GM19438 (cell line): Measurements from ENCODE around the gene PTGDR.

Source experiments
- ATAC-seq: cut with Tn5 transposase; IDR thresholded peaks from one replicate; pipeline ENCODE4 v1.9.1; 2021; ENCODE audit warnings: low read depth; ENCODE audit not compliant: unreplicated experiment

The PTGDR gene

GRCh38 chr14:52307376-52307775 is 39.9 kb downstream of the PTGDR start:
- ATAC-seq = no peak

GRCh38 chr14:52307905-52308304 is 40.4 kb downstream of the PTGDR start:
- no peak for ATAC-seq

- no peak for ATAC-seq
These were observed 43.0 kb downstream of the PTGDR start for GRCh38 chr14:52310541-52310940.

- ATAC-seq = no peak
These were observed 45.4 kb downstream of the PTGDR start for GRCh38 chr14:52312931-52313355.

GRCh38 chr14:52313462-52313861 is 46.0 kb downstream of the PTGDR start:
- ATAC-seq = no peak

GRCh38 chr14:52313903-52314594 is 46.6 kb downstream of the PTGDR start, which contains the start of gene PTGER2:
PTGER2 (plus strand) TSS chr14:52314312; CDS start chr14:52314549, 237 bp downstream.
- peak; percentile 53 for ATAC-seq

- peak; percentile 50 for ATAC-seq
These were observed 47.3 kb downstream of the PTGDR start for GRCh38 chr14:52314595-52315354.

GRCh38 chr14:52315355-52315718 is 47.8 kb downstream of the PTGDR start:
- no peak for ATAC-seq

GRCh38 chr14:52318062-52318461 is 50.6 kb downstream of the PTGDR start:
- no peak for ATAC-seq

GRCh38 chr14:52318826-52319645 is 51.5 kb downstream of the PTGDR start:
- ATAC-seq = no peak

- no peak for ATAC-seq
These were observed 52.4 kb downstream of the PTGDR start for GRCh38 chr14:52319919-52320318.

GRCh38 chr14:52325126-52325525 is 57.6 kb downstream of the PTGDR start:
- ATAC-seq = peak; percentile 93

GRCh38 chr14:52325630-52326029 is 58.1 kb downstream of the PTGDR start:
- ATAC-seq = no peak
